Measurements from ENCODE around the gene FLYWCH1.
"Not testable (repeated sequence)": the region's sequence is repeated elsewhere in the genome, so short reads cannot be mapped to it uniquely, and the experiment has no call there.

Gene FLYWCH1

DNA sequence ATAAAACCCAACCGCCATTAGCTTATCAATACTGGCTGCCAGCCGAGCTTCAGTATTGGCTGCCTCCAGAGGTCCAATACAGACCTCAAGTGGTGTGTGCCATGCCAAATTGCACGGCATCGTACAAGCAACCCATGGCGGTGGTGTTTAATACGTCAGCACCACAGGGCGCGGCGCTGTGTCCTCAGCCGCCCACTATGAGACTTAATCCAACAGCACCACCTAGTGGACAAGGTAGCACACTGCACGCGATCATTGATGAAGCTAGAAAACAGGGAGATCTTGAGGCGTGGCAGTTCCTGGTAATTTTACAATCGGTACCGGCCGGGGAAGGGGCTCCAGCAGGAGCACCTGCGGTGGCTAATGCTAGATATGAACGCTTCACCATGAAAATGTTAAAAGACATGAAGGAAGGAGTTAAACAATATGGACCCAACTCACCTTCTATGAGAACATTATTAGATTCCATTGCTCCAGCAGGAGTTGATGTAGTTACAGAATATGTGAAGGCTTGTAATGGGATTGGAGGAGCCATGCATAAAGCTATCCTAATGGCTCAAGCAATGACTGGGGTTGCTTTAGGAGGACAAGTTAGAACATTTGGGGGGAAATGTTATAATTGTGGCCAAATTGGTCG is 15.4 kb downstream of the FLYWCH1 start:
- H3K4me3 Mint-ChIP-seq, result no peak overlapping the region
- H3K4me1 Mint-ChIP-seq (ENCODE audit: low read depth), result peaks cover 6% of the 10 kb centered on the region
- H3K27me3 Mint-ChIP-seq (ENCODE audit: low read depth), result no peaks in the 10 kb centered on the region
- H3K36me3 Mint-ChIP-seq (ENCODE audit: low read depth), result peaks cover 5% of the 10 kb centered on the region
- no peaks in the 10 kb centered on the region for H3K9me3 Mint-ChIP-seq
- no peak overlapping the region for H3K27ac Mint-ChIP-seq

DNA sequence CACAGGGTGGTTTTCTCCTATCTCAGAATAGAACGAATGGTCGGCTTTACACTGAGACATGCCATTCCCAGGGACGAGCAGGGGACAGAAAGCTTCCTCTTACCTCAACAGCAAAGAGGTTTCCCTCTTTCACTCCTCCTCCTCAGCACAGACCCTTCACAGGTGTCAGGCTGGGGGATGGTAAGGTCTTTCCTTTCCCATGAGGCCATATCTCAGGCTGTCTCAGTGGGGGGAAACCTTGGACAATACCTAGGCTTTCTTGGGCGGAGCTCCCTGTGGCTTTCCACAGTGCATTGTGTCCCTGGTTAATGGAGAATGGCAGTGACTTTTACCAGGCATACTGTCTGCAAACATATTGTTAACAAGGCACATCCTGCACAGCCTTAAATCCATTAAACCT is 16.4 kb downstream of the FLYWCH1 start:
- not testable (repeated sequence) for H3K27me3 Mint-ChIP-seq (ENCODE audit: low read depth); H3K9me3 Mint-ChIP-seq; H3K27ac Mint-ChIP-seq; H3K4me1 Mint-ChIP-seq (ENCODE audit: low read depth); H3K4me3 Mint-ChIP-seq; H3K36me3 Mint-ChIP-seq (ENCODE audit: low read depth)

DNA sequence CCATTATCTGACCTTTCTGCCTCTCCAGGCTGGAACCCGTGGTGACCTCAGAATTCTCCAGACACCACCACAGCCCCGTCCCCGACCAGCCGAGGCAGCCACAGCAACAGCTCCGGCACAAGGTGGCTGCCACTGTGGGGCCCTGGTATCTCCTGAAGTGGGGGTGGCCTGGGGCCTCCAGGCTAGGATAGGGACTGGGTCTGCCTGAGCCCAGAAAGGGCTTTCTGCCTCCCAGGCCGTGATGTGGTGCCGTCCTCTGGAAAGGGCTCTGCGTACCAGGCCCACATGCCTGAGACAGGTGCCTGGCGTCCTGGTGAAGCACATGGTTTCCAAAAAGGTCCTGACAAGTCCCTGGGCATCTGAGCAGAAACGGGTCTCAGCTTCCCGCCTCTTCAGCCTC is 17.1 kb downstream of the FLYWCH1 start:
- Mint-ChIP-seq H3K27me3 (ENCODE audit: low read depth) (no peaks in the 10 kb centered on the region), H3K36me3 (ENCODE audit: low read depth) (no peaks in the 10 kb centered on the region), H3K27ac (no peak overlapping the region), H3K9me3 (no peaks in the 10 kb centered on the region), H3K4me1 (ENCODE audit: low read depth) (peaks cover 6% of the 10 kb centered on the region), H3K4me3 (no peak overlapping the region)

DNA sequence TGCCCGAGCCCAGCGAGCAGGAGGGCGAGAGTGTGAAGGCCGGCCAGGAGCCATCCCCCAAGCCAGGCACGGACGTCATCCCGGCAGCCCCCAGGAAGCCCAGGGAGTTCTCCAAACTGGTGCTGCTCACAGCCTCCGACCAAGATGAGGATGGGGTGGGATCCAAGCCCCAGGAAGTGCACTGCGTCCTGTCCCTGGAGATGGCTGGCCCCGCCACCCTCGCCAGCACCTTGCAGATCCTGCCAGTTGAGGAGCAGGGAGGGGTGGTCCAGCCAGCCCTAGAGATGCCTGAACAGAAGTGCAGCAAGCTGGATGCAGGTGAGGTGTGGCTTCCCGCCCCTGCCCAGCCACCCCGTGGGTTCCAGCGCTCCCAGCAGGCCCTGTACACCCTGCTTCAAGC is 18.0 kb downstream of the FLYWCH1 start:
- Mint-ChIP-seq H3K4me1 (ENCODE audit: low read depth) (peaks cover 6% of the 10 kb centered on the region), H3K36me3 (ENCODE audit: low read depth) (peaks cover 6% of the 10 kb centered on the region), H3K27ac (no peak overlapping the region)

DNA sequence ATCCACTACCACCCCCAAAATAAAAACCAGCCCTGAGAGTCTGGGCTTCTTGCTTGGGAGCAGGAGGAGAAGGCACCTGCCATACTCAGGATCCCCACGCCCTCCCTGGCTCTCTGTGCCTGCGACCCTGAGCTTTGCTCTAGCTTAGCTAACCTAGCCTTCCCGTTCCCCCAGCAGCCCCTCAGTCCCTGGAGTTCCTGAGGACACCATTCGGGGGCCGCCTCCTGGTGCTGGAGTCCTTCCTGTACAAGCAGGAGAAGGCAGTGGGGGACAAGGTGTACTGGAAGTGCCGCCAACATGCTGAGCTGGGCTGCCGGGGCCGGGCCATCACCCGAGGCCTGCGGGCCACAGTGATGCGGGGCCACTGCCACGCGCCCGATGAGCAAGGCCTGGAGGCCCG is 18.5 kb downstream of the FLYWCH1 start:
- Mint-ChIP-seq H3K27me3 (ENCODE audit: low read depth) (no peaks in the 10 kb centered on the region), H3K36me3 (ENCODE audit: low read depth) (peaks cover 7% of the 10 kb centered on the region), H3K4me3 (no peak overlapping the region), H3K27ac (no peak overlapping the region), H3K4me1 (ENCODE audit: low read depth) (peaks cover 7% of the 10 kb centered on the region), H3K9me3 (no peaks in the 10 kb centered on the region)

More for the DNA sequence above, 18.0 kb downstream of the FLYWCH1 start:
- Mint-ChIP-seq H3K27me3 (ENCODE audit: low read depth) (no peaks in the 10 kb centered on the region), H3K9me3 (no peaks in the 10 kb centered on the region), H3K4me3 (no peak overlapping the region)

DNA sequence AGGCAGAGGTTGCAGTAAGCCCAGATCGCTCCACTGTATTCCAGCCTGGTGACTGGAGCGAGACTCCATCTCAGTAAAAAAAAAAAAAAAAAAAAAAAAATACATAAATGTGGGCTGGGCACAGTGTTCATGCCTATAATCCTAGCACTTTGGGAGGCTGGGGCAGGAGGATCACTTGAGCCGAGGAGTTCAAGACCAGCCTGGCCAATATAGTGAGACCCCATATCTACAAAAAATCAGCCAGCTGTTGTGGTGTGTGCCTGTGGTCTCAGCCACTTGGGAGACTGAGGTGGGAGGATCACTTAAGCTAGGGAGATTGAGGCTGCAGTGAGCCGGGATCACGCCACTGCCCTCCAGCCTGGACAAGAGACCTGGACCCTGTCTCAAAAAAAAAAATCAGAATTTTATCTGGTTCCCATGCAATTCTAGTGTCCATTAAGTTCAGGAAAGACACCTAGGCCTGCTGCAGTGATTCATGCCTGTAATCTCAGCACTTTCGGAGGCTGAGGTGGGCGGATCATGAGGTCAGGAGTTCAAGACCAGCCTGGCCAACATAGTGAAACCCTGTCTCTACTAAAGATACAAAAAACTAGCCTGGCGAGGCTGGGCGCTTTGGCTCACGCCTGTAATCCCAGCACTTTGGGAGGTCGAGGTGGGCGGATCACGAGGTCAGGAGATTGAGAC is 19.6 kb downstream of the FLYWCH1 start:
- H3K27me3 Mint-ChIP-seq (ENCODE audit: low read depth); H3K9me3 Mint-ChIP-seq; H3K4me3 Mint-ChIP-seq; H3K4me1 Mint-ChIP-seq (ENCODE audit: low read depth); H3K27ac Mint-ChIP-seq: not testable (repeated sequence)
- H3K36me3 Mint-ChIP-seq (ENCODE audit: low read depth), result peaks cover 12% of the 10 kb centered on the region

DNA sequence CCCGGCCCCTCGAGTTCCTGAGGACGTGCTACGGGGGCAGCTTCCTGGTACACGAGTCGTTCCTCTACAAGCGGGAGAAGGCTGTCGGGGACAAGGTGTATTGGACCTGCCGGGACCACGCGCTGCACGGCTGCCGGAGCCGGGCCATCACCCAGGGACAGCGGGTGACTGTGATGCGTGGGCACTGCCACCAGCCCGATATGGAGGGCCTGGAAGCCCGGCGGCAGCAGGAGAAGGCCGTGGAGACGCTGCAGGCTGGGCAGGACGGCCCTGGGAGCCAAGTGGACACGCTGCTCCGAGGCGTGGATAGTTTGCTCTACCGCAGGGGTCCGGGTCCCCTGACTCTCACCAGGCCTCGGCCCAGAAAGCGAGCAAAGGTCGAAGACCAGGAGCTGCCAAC is 21.4 kb downstream of the FLYWCH1 start:
- H3K27me3 Mint-ChIP-seq (ENCODE audit: low read depth), result no peaks in the 10 kb centered on the region
- H3K27ac Mint-ChIP-seq, result no peak overlapping the region
- peaks cover 3% of the 10 kb centered on the region for H3K4me1 Mint-ChIP-seq (ENCODE audit: low read depth)
- peaks cover 12% of the 10 kb centered on the region for H3K36me3 Mint-ChIP-seq (ENCODE audit: low read depth)
- H3K9me3 Mint-ChIP-seq, result no peaks in the 10 kb centered on the region
- no peak overlapping the region for H3K4me3 Mint-ChIP-seq

DNA sequence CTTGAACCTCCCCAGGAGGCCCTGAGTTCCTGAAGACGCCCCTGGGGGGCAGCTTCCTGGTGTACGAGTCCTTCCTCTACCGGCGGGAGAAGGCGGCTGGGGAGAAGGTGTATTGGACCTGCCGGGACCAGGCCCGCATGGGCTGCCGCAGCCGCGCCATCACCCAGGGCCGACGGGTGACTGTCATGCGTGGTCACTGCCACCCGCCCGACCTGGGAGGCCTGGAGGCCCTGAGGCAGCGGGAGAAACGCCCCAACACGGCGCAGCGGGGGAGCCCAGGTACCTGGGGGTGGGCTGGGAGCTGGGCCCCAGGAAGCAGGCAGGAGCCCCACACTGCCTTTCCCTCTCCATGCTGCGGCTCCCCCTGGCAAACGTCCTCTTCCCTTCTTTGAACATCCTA is 22.0 kb downstream of the FLYWCH1 start:
- no peaks in the 10 kb centered on the region for H3K27me3 Mint-ChIP-seq (ENCODE audit: low read depth)
- H3K36me3 Mint-ChIP-seq (ENCODE audit: low read depth), result peaks cover 14% of the 10 kb centered on the region
- H3K9me3 Mint-ChIP-seq, result no peaks in the 10 kb centered on the region
- peaks cover 3% of the 10 kb centered on the region for H3K4me1 Mint-ChIP-seq (ENCODE audit: low read depth)
- no peak overlapping the region for H3K27ac Mint-ChIP-seq
- no peak overlapping the region for H3K4me3 Mint-ChIP-seq

DNA sequence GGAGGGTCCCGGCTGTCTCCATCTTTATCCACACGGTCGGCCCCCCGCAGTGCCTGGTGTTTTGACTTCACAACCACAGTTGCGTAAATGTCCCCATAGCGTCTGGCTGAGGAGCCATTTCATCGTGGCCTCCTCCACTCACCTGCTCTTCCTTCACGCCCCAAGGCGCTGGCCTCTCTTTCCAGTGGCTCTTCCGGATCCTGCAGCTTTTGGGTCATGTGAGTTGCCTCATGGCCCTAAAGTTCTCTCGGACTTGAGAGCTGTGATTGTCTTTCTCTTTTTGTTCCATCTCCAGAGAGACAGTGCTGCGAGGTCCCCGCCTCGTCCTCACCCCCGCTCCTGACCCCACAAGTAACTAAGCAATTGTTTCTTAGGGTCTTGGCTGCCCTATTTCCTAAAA is 22.7 kb downstream of the FLYWCH1 start:
- H3K4me1 Mint-ChIP-seq (ENCODE audit: low read depth), result peaks cover 3% of the 10 kb centered on the region
- H3K27me3 Mint-ChIP-seq (ENCODE audit: low read depth), result no peaks in the 10 kb centered on the region
- H3K9me3 Mint-ChIP-seq, result no peaks in the 10 kb centered on the region
- no peak overlapping the region for H3K4me3 Mint-ChIP-seq
- peaks cover 16% of the 10 kb centered on the region for H3K36me3 Mint-ChIP-seq (ENCODE audit: low read depth)
- H3K27ac Mint-ChIP-seq, result no peak overlapping the region

DNA sequence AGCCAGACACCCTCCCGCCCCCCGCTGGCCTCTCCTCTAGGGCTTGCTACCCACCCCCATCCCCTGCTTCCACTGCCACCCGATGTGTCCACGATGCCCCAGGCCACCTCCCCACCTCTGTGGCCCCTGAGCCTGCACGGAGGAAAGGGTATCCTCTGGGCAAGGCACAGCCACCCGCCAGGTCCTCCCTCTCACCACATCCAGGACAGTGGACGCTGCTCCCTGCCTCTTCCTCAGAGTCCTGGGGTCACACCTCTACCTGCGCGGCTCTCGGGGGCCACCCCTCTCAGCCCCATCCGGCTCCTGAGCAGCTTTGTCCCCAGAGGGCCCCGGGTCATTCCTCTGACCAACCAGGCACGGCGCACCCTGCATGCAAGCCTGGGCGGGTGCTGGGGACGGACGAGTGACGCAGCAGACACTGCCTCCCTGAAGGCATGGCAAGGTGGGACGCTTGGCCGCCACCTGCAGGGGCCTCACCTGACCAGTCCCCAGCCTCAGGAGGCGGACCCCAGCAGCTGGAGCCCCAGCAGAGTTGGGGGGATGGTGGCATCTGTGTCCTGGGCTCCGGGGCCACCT is 24.8 kb downstream of the FLYWCH1 start:
- Mint-ChIP-seq H3K27ac (no peak overlapping the region), H3K36me3 (ENCODE audit: low read depth) (peaks cover 18% of the 10 kb centered on the region), H3K4me3 (no peak overlapping the region), H3K27me3 (ENCODE audit: low read depth) (no peaks in the 10 kb centered on the region), H3K9me3 (no peaks in the 10 kb centered on the region), H3K4me1 (ENCODE audit: low read depth) (peaks cover 3% of the 10 kb centered on the region)

DNA sequence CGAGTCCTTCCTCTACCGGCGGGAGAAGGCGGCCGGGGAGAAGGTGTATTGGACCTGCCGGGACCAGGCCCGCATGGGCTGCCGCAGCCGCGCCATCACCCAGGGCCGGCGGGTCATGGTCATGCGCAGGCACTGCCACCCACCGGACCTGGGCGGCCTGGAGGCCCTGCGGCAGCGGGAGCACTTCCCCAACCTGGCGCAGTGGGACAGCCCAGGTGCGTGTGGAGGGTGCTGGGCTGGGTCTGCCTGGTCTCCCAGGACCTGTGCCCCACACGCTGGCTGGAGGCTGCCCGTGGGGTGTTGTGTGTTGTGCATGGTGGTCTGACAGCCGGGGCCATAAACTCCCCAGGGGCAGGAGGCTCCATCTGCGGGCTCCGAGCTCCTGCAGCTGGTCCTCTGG is 25.4 kb downstream of the FLYWCH1 start:
- Mint-ChIP-seq H3K9me3 (no peaks in the 10 kb centered on the region), H3K27ac (no peak overlapping the region), H3K36me3 (ENCODE audit: low read depth) (peaks cover 18% of the 10 kb centered on the region), H3K27me3 (ENCODE audit: low read depth) (no peaks in the 10 kb centered on the region), H3K4me1 (ENCODE audit: low read depth) (peaks cover 3% of the 10 kb centered on the region), H3K4me3 (no peak overlapping the region)

DNA sequence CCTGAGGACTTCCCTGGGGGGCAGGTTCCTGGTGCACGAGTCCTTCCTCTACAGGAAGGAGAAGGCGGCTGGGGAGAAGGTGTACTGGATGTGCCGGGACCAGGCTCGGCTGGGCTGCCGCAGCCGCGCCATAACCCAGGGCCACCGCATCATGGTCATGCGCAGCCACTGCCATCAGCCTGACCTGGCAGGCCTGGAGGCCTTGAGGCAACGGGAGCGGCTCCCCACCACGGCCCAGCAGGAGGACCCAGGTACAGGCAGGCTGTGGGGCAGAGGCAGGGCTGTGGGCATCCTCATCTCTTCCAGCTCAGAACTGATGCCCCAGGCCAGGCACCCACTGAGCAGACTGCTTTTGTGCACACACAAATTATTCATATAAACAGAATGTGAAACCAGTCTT is 26.5 kb downstream of the FLYWCH1 start:
- peaks cover 3% of the 10 kb centered on the region for H3K4me1 Mint-ChIP-seq (ENCODE audit: low read depth)
- H3K9me3 Mint-ChIP-seq, result no peaks in the 10 kb centered on the region
- H3K36me3 Mint-ChIP-seq (ENCODE audit: low read depth), result peaks cover 21% of the 10 kb centered on the region
- no peak overlapping the region for H3K27ac Mint-ChIP-seq
- H3K27me3 Mint-ChIP-seq (ENCODE audit: low read depth), result no peaks in the 10 kb centered on the region
- H3K4me3 Mint-ChIP-seq, result no peak overlapping the region

DNA sequence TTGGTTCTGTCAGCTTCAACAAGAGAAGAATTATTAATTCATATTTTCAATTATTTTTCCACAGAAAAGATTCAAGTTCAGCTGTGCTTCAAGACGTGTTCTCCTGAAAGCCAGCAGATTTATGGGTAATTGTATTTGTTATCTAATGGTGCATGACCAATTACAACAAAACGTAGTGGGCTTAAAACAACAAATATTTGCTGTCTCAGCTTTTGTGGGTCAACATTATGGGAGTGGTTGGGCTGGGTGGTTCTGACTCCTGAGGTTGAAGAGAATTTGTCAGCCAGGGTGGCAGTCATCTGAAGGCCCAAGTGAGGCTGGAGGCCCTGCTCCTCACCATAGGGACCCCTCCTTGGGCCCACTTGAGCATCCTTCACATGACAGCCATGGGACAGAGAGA is 28.2 kb downstream of the FLYWCH1 start:
- Mint-ChIP-seq H3K36me3 (ENCODE audit: low read depth) (peaks cover 19% of the 10 kb centered on the region), H3K9me3 (no peaks in the 10 kb centered on the region), H3K27me3 (ENCODE audit: low read depth) (no peaks in the 10 kb centered on the region), H3K4me3 (no peak overlapping the region), H3K4me1 (ENCODE audit: low read depth) (peaks cover 3% of the 10 kb centered on the region), H3K27ac (no peak overlapping the region)

DNA sequence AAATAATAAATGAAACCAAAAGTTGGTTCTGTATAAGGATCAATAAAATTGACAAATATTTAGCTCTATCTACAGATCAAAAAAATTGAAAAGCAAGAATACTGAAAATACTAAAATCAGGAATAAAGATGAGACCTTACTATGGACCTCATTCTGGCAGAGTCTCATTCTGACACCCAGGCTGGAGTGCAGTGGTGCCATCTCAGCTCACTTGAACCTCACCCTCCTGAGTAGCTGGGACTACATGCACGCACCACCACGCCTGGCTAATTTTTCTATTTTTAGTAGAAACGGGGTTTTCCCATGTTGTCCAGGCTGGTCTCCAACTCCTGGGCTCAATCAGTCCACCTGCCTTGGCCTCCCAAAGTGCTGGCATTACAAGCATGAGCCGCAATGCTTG is 30.3 kb downstream of the FLYWCH1 start:
- H3K27me3 Mint-ChIP-seq (ENCODE audit: low read depth), result no peaks in the 10 kb centered on the region
- H3K36me3 Mint-ChIP-seq (ENCODE audit: low read depth), result peaks cover 14% of the 10 kb centered on the region
- H3K27ac Mint-ChIP-seq, result no peak overlapping the region
- H3K4me3 Mint-ChIP-seq, result no peak overlapping the region
- H3K4me1 Mint-ChIP-seq (ENCODE audit: low read depth), result no peaks in the 10 kb centered on the region
- no peaks in the 10 kb centered on the region for H3K9me3 Mint-ChIP-seq

DNA sequence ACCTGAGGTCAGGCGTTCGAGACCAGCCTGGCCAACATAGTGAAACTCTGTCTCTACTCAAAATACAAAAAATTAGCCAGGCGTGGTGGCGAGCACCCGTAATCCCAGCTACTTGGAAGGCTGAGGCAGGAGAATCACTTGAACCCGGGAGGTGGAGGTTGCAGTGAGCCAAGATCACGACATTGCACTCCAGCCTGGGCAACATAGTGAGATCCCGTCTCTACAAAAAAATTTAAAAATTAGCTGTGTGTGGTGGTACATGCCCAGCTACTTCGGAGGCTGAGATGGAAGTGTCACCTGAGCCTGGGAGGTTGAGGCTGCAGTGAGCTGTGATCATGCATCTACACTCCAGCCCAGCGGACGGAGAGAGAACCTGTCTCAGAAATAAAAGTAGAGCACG is 32.0 kb downstream of the FLYWCH1 start:
- H3K36me3 Mint-ChIP-seq (ENCODE audit: low read depth), result peaks cover 16% of the 10 kb centered on the region
- not testable (repeated sequence) for H3K4me1 Mint-ChIP-seq (ENCODE audit: low read depth); H3K9me3 Mint-ChIP-seq; H3K4me3 Mint-ChIP-seq; H3K27me3 Mint-ChIP-seq (ENCODE audit: low read depth); H3K27ac Mint-ChIP-seq

Measured in T-helper 1 cell treated with Interleukin-12 subunit alpha and Interleukin-12 subunit beta and Interleukin-4 antibody, amounts not matched to agents 30 μg/mL and 1 μg/mL, for 36 hours (primary cell).